ENCODE results near the gene STING1.
"Not testable (repeated sequence)": the region's sequence is repeated elsewhere in the genome, so short reads cannot be mapped to it uniquely, and the experiment has no call there.

STING1 gene

GRCh38 chr5:139482050-139482889 lies at the start of gene STING1:
TSS of gene STING1 (minus strand) at chr5:139482758. CDS start at chr5:139481704, 1,054 bp downstream.
- no CpG with 5 or more reads among the region's 19 CpGs for WGBS (ENCODE audit: insufficient coverage, insufficient read length)
- peaks cover 2% of the 10 kb centered on the region; the same call in 1 of the 2 replicates for H3K4me1 ChIP-seq (ENCODE audit: control insufficient read depth, insufficient read depth, low read length)
- no peaks in the 10 kb centered on the region for H3K9me3 ChIP-seq (ENCODE audit: control insufficient read depth, insufficient read depth, low read length)
- DNase-seq (ENCODE audit: low read depth, low spot score), result no peak
- H3K36me3 ChIP-seq (ENCODE audit: control insufficient read depth, insufficient read depth, low read length), result no peaks in the 10 kb centered on the region
- no peak within 1 kb of the TSS for H3K4me3 ChIP-seq (ENCODE audit: low read length)
- no peaks in the 10 kb centered on the region for H3K27me3 ChIP-seq (ENCODE audit: control insufficient read depth, insufficient read depth, low read length)
- no peak within 1 kb of the TSS for H3K27ac ChIP-seq (ENCODE audit: low read length)

DNA sequence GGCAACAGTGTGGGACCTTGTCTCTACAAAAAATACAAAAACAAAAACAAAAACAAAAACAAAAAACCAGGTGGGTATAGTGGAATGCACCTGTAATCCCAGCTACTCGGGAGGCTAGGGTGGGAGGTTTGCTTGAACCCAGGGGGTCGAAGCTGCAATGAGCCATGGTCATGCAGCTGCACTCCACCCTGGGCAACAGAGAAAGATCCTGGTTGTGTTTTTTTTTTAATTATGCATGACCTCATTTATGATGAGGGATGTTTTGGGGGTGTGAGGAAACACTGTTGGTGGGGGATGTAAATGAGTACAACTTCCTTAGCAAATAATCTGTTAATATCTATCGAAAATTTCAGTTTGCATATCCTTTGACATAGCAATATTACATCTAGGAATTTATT lies 49.2 kb upstream of the STING1 start:
- H3K36me3 ChIP-seq (ENCODE audit: control insufficient read depth, insufficient read depth, low read length), result no peaks in the 10 kb centered on the region
- no peak overlapping the region for H3K27ac ChIP-seq (ENCODE audit: low read length)
- no peaks in the 10 kb centered on the region for H3K4me1 ChIP-seq (ENCODE audit: control insufficient read depth, insufficient read depth, low read length)
- no peak overlapping the region for H3K4me3 ChIP-seq (ENCODE audit: low read length)
- no peaks in the 10 kb centered on the region for H3K27me3 ChIP-seq (ENCODE audit: control insufficient read depth, insufficient read depth, low read length)
- no CpG with 5 or more reads among the region's 3 CpGs for WGBS (ENCODE audit: insufficient coverage, insufficient read length)
- no peaks in the 10 kb centered on the region for H3K9me3 ChIP-seq (ENCODE audit: control insufficient read depth, insufficient read depth, low read length)
- no peak for DNase-seq (ENCODE audit: low read depth, low spot score)

DNA sequence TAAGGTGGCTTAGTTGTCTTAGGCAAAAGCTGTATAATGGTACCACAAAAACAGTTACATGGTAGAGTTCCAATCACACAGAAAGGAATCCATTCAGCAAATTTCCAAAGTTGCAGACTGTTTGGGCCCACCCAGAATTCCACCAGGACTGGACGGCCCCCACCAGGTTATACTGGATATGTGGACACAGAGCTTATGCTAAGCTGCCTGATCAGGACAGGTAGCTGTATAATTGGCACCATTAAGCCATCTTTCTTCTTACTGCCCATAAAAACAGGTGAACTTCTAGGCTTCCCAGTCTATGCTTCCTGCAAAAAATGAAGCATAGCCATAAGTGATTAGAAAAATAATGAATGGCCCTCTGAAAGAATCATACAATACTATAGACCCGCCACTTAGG lies 47.5 kb upstream of the STING1 start:
- not testable (repeated sequence) for DNase-seq (ENCODE audit: low read depth, low spot score); H3K27me3 ChIP-seq (ENCODE audit: control insufficient read depth, insufficient read depth, low read length); H3K4me3 ChIP-seq (ENCODE audit: low read length); H3K27ac ChIP-seq (ENCODE audit: low read length); H3K4me1 ChIP-seq (ENCODE audit: control insufficient read depth, insufficient read depth, low read length); H3K9me3 ChIP-seq (ENCODE audit: control insufficient read depth, insufficient read depth, low read length); H3K36me3 ChIP-seq (ENCODE audit: control insufficient read depth, insufficient read depth, low read length)
- no CpG with 5 or more reads among the region's 2 CpGs for WGBS (ENCODE audit: insufficient coverage, insufficient read length)

GRCh38 chr5:139528695-139529094 lies 46.1 kb upstream of the STING1 start:
- not testable (repeated sequence) for H3K4me3 ChIP-seq (ENCODE audit: low read length); H3K4me1 ChIP-seq (ENCODE audit: control insufficient read depth, insufficient read depth, low read length); DNase-seq (ENCODE audit: low read depth, low spot score); H3K27me3 ChIP-seq (ENCODE audit: control insufficient read depth, insufficient read depth, low read length); H3K9me3 ChIP-seq (ENCODE audit: control insufficient read depth, insufficient read depth, low read length); H3K27ac ChIP-seq (ENCODE audit: low read length); H3K36me3 ChIP-seq (ENCODE audit: control insufficient read depth, insufficient read depth, low read length)
- no CpG with 5 or more reads among the region's 8 CpGs for WGBS (ENCODE audit: insufficient coverage, insufficient read length)

GRCh38 chr5:139527896-139528467 lies 45.4 kb upstream of the STING1 start:
- H3K4me3 ChIP-seq (ENCODE audit: low read length); H3K4me1 ChIP-seq (ENCODE audit: control insufficient read depth, insufficient read depth, low read length); H3K27ac ChIP-seq (ENCODE audit: low read length); H3K9me3 ChIP-seq (ENCODE audit: control insufficient read depth, insufficient read depth, low read length); H3K36me3 ChIP-seq (ENCODE audit: control insufficient read depth, insufficient read depth, low read length); DNase-seq (ENCODE audit: low read depth, low spot score); H3K27me3 ChIP-seq (ENCODE audit: control insufficient read depth, insufficient read depth, low read length): not testable (repeated sequence)
- WGBS (ENCODE audit: insufficient coverage, insufficient read length), result no CpG with 5 or more reads among the region's 7 CpGs

GRCh38 chr5:139527090-139527470 lies 44.5 kb upstream of the STING1 start:
- WGBS (ENCODE audit: insufficient coverage, insufficient read length), result no CpG with 5 or more reads among the region's 2 CpGs
- not testable (repeated sequence) for H3K27me3 ChIP-seq (ENCODE audit: control insufficient read depth, insufficient read depth, low read length); H3K36me3 ChIP-seq (ENCODE audit: control insufficient read depth, insufficient read depth, low read length); H3K4me3 ChIP-seq (ENCODE audit: low read length); H3K4me1 ChIP-seq (ENCODE audit: control insufficient read depth, insufficient read depth, low read length); H3K27ac ChIP-seq (ENCODE audit: low read length); DNase-seq (ENCODE audit: low read depth, low spot score); H3K9me3 ChIP-seq (ENCODE audit: control insufficient read depth, insufficient read depth, low read length)

- not testable (repeated sequence) for DNase-seq (ENCODE audit: low read depth, low spot score); H3K4me3 ChIP-seq (ENCODE audit: low read length); H3K9me3 ChIP-seq (ENCODE audit: control insufficient read depth, insufficient read depth, low read length); H3K27ac ChIP-seq (ENCODE audit: low read length); H3K4me1 ChIP-seq (ENCODE audit: control insufficient read depth, insufficient read depth, low read length); H3K27me3 ChIP-seq (ENCODE audit: control insufficient read depth, insufficient read depth, low read length); H3K36me3 ChIP-seq (ENCODE audit: control insufficient read depth, insufficient read depth, low read length)
- 100% methylated on average over 1 of the region's 22 CpGs for WGBS (ENCODE audit: insufficient coverage, insufficient read length)
These were observed 43.9 kb upstream of the STING1 start for GRCh38 chr5:139526309-139527089.

DNA sequence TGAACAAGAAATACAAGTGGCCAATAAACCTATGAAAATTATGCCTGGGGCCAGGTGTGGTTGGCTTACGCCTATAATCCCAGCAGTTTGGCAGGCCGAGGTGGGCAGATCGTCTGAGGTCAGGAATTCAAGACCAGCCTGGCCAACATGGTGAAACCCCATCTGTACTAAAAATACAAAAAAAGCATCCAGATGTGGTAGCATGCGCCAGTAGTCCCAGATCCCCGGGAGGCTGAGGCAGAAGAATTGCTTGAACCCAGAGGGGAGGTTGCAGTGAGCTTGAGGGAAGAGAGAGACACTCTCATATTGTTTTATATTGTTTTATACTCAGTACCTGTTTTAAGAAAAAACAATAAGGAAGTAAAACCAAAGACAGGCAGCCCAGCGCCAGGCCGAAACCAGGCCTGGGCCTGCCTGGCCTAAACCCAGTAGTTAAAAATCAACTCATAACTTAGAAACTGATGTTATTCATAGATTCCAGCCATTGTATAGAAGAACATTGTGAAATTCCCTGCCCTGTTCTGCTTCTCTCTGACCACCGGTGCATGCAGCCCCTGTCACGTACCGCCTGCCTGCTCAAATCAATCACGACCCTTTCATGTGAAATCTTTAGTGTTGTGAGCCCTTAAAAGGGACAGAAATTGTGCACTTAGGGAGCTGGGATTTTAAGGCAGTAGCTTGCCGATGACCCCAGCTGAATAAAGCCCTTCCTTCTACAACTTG lies 43.2 kb upstream of the STING1 start:
- H3K27me3 ChIP-seq (ENCODE audit: control insufficient read depth, insufficient read depth, low read length); H3K9me3 ChIP-seq (ENCODE audit: control insufficient read depth, insufficient read depth, low read length); H3K27ac ChIP-seq (ENCODE audit: low read length); H3K4me3 ChIP-seq (ENCODE audit: low read length); H3K4me1 ChIP-seq (ENCODE audit: control insufficient read depth, insufficient read depth, low read length); DNase-seq (ENCODE audit: low read depth, low spot score); H3K36me3 ChIP-seq (ENCODE audit: control insufficient read depth, insufficient read depth, low read length): not testable (repeated sequence)
- no CpG with 5 or more reads among the region's 12 CpGs for WGBS (ENCODE audit: insufficient coverage, insufficient read length)

- no peak for DNase-seq (ENCODE audit: low read depth, low spot score)
- WGBS (ENCODE audit: insufficient coverage, insufficient read length), result no CpG with 5 or more reads among the region's 2 CpGs
- no peaks in the 10 kb centered on the region for H3K36me3 ChIP-seq (ENCODE audit: control insufficient read depth, insufficient read depth, low read length)
- no peaks in the 10 kb centered on the region for H3K9me3 ChIP-seq (ENCODE audit: control insufficient read depth, insufficient read depth, low read length)
- H3K4me3 ChIP-seq (ENCODE audit: low read length), result no peak overlapping the region
- H3K27ac ChIP-seq (ENCODE audit: low read length), result no peak overlapping the region
- H3K27me3 ChIP-seq (ENCODE audit: control insufficient read depth, insufficient read depth, low read length), result no peaks in the 10 kb centered on the region
- peaks cover 10% of the 10 kb centered on the region for H3K4me1 ChIP-seq (ENCODE audit: control insufficient read depth, insufficient read depth, low read length)
These were observed 42.5 kb upstream of the STING1 start for GRCh38 chr5:139524940-139525585.

DNA sequence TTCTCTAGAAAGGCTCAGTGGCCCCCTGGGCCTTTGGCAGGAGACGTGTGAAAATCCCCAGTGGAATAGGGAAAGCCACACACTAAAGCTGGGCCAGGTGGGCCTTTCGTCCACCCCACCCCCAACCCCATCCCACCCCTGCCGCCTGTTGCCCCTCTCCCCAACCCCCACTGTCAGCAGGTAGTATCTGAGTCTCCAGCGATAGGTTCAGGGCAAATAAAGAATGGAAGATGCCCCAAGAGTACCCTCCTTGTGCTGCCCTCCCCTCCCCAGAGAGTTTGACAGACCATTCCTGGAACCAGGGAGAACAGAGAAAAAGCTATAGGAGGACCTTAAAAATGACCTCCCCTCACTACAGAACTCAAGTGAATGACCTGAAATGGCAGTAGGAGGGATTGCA lies 41.9 kb upstream of the STING1 start:
- H3K36me3 ChIP-seq (ENCODE audit: control insufficient read depth, insufficient read depth, low read length), result no peaks in the 10 kb centered on the region
- WGBS (ENCODE audit: insufficient coverage, insufficient read length), result no CpG with 5 or more reads among the region's 4 CpGs

More for the DNA sequence above, 41.9 kb upstream of the STING1 start:
- H3K9me3 ChIP-seq (ENCODE audit: control insufficient read depth, insufficient read depth, low read length), result no peaks in the 10 kb centered on the region
- DNase-seq (ENCODE audit: low read depth, low spot score), result no peak
- H3K4me3 ChIP-seq (ENCODE audit: low read length), result no peak overlapping the region
- no peak overlapping the region for H3K27ac ChIP-seq (ENCODE audit: low read length)
- H3K27me3 ChIP-seq (ENCODE audit: control insufficient read depth, insufficient read depth, low read length), result no peaks in the 10 kb centered on the region
- peaks cover 10% of the 10 kb centered on the region for H3K4me1 ChIP-seq (ENCODE audit: control insufficient read depth, insufficient read depth, low read length)

Data from iPS DF 6.9 (cell line).